Measurements from ENCODE around the gene MAST4.

Gene MAST4

DNA sequence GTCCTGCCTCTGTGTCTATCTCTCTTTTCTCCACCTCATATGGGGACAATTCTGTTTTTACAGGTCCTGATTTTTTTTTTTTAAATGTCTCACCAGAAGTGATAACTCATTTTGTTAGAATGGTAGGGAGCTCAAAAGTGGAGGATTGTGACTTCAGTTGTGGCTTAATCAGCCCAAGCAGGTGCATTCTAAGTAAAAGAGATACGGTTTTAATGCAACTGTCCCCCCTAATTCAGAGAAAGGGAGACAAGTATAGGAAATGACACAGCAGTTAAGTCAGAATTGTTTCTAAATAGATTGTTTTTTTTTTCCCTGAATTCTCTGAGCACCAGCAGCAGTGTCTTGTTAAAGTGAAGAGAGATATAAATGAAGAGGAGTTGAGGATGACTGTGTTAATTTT is 24.5 kb downstream of the MAST4 start:
- no peak overlapping the region for H3K4me3 ChIP-seq (ENCODE audit: control insufficient read depth, low read depth, low read length)
- TF ChIP-seq, protein P1, sequence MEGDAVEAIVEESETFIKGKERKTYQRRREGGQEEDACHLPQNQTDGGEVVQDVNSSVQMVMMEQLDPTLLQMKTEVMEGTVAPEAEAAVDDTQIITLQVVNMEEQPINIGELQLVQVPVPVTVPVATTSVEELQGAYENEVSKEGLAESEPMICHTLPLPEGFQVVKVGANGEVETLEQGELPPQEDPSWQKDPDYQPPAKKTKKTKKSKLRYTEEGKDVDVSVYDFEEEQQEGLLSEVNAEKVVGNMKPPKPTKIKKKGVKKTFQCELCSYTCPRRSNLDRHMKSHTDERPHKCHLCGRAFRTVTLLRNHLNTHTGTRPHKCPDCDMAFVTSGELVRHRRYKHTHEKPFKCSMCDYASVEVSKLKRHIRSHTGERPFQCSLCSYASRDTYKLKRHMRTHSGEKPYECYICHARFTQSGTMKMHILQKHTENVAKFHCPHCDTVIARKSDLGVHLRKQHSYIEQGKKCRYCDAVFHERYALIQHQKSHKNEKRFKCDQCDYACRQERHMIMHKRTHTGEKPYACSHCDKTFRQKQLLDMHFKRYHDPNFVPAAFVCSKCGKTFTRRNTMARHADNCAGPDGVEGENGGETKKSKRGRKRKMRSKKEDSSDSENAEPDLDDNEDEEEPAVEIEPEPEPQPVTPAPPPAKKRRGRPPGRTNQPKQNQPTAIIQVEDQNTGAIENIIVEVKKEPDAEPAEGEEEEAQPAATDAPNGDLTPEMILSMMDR (conservative IDR thresholded peaks at IDR 0.05; ENCODE audit: control insufficient read depth, insufficient read depth, low read depth, low read length): no peak
- DNase-seq (ENCODE audit: low read depth): no peak

DNA sequence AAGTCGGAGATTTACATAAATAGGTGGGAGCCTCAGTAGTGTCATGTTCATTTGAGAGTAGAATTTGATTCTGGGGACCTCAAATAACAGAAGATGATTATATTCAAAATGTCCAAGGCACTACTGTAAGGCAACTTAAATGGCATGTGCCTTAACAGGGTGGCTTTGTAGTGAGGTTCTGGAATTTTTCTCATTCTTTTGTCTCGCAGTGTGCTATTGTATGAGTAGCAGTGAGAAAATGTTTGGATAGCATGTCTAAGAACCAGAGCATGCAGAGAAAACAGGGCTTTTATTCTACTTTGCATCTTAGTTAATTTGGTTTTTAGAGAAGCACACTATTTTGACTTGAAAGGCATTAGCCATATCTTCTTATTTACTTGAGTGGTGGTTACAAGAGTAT is 25.0 kb downstream of the MAST4 start:
- no peak overlapping the region for H3K4me3 ChIP-seq (ENCODE audit: control insufficient read depth, low read depth, low read length)
- DNase-seq (ENCODE audit: low read depth): no peak
- TF ChIP-seq, protein P1 (conservative IDR thresholded peaks at IDR 0.05; ENCODE audit: control insufficient read depth, insufficient read depth, low read depth, low read length): no peak

DNA sequence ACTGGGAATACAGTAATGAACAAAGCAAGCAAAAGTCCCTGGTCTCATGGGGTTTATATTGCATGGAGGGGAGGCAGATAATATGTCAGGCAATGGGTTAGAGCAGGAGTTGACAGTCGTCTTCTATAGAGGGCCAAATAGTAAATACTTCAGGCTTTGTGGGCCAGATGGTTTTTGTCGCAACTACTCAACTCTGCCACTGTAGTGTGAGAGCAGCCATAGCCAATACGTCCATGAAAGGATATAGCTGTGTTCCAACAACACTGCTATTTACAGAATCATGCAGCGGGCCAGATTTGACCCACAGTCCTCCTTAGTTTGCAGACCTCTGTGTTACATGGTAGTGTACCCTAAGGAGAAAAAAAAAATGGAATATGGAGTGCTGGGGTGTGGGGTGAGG is 25.5 kb downstream of the MAST4 start:
- no peak overlapping the region for H3K4me3 ChIP-seq (ENCODE audit: control insufficient read depth, low read depth, low read length)
- TF ChIP-seq, protein P1 (conservative IDR thresholded peaks at IDR 0.05; ENCODE audit: control insufficient read depth, insufficient read depth, low read depth, low read length): no peak
- DNase-seq (ENCODE audit: low read depth): no peak

GRCh38 chr5:66628561-66628960 is 32.4 kb downstream of the MAST4 start:
- TF ChIP-seq, protein P1 (conservative IDR thresholded peaks at IDR 0.05; ENCODE audit: control insufficient read depth, insufficient read depth, low read depth, low read length): no peak
- no peak for DNase-seq (ENCODE audit: low read depth)
- H3K4me3 ChIP-seq (ENCODE audit: control insufficient read depth, low read depth, low read length): no peak overlapping the region

DNA sequence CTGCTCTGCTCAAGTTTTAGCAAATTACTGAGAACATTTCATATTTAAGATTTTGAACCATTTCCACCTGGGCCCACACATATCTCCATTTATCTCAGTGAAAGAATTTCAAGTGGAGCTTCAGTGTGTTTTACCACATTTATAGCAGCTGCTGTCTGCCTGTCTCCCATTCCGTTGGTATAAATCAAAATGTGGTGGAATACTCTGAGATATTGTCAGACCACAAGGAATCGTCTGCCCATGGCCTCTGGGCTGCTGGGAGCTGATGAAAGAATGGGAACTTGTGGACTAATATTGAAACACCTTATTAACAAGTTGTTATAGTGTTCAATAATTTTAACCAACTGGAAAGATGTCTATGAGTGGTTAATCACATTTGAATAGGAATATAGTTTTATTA is 33.3 kb downstream of the MAST4 start:
- no peak overlapping the region for H3K4me3 ChIP-seq (ENCODE audit: control insufficient read depth, low read depth, low read length)
- TF ChIP-seq, protein P1 (conservative IDR thresholded peaks at IDR 0.05; ENCODE audit: control insufficient read depth, insufficient read depth, low read depth, low read length): no peak
- no peak for DNase-seq (ENCODE audit: low read depth)

GRCh38 chr5:66633754-66634153 is 37.6 kb downstream of the MAST4 start:
- no peak for DNase-seq (ENCODE audit: low read depth)
- no peak overlapping the region for H3K4me3 ChIP-seq (ENCODE audit: control insufficient read depth, low read depth, low read length)
- TF ChIP-seq, protein P1 (conservative IDR thresholded peaks at IDR 0.05; ENCODE audit: control insufficient read depth, insufficient read depth, low read depth, low read length): no peak

- DNase-seq (ENCODE audit: low read depth): no peak
- no peak overlapping the region for H3K4me3 ChIP-seq (ENCODE audit: control insufficient read depth, low read depth, low read length)
- TF ChIP-seq, protein P1 (conservative IDR thresholded peaks at IDR 0.05; ENCODE audit: control insufficient read depth, insufficient read depth, low read depth, low read length): no peak
Measured at GRCh38 chr5:66634601-66635000, 38.4 kb downstream of the MAST4 start.
